Thyroid gland (tissue), 4 donors: ENCODE results near the gene MAGI2.

Source experiments
- POLR2A ChIP-seq, 2 donors: fragments of 450-650 bp; IDR thresholded peaks; one replicate each; pipeline ENCODE4 v1.6.1; 2017; ENCODE audit warnings: antibody characterized with exemption in 2 of 2, mild to moderate bottlenecking in 2 of 2, moderate library complexity in 1 of 2
- TF ChIP-seq, protein P1 (sequence below), 6 experiments: fragments of 200-600 bp in 3 of 6; fragments of 450-650 bp in 3 of 6; sonication (generic) in 3 of 6; IDR thresholded peaks; one replicate each; pipeline ENCODE4 v1.5.1; 2016 to 2019; ENCODE audit warnings: antibody characterized with exemption in 6 of 6, mild to moderate bottlenecking in 2 of 6, inconsistent platforms in 1 of 6, moderate library complexity in 1 of 6

DNA sequence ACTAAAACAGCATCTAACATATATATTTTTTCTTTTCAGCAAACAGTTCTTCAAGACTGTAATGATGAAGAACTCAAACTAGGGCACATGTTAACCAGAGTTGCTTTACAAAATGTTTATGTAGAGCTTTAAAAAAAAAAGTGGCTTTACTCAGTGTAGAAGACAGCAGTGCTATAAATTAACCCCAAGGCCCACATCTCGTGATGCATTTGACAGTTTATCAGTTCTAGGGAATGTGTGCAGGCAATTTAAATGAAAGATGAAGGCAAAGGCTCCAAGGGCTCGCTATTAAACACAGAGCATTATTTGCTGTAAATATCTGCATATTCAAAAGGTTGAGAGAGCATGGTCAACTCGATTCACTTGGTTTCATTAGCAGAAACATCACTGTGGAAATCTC is 558.1 kb downstream of the MAGI2 start:
- TF ChIP-seq, protein P1, sequence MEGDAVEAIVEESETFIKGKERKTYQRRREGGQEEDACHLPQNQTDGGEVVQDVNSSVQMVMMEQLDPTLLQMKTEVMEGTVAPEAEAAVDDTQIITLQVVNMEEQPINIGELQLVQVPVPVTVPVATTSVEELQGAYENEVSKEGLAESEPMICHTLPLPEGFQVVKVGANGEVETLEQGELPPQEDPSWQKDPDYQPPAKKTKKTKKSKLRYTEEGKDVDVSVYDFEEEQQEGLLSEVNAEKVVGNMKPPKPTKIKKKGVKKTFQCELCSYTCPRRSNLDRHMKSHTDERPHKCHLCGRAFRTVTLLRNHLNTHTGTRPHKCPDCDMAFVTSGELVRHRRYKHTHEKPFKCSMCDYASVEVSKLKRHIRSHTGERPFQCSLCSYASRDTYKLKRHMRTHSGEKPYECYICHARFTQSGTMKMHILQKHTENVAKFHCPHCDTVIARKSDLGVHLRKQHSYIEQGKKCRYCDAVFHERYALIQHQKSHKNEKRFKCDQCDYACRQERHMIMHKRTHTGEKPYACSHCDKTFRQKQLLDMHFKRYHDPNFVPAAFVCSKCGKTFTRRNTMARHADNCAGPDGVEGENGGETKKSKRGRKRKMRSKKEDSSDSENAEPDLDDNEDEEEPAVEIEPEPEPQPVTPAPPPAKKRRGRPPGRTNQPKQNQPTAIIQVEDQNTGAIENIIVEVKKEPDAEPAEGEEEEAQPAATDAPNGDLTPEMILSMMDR (IDR thresholded peaks at IDR 0.05) = no peak
- TF ChIP-seq POLR2A (IDR thresholded peaks at IDR 0.05) = no peak
